OCI-LY3 (cell line): ENCODE data around the gene PRKCQ.

Experiments used
- CTCF ChIP-seq: fragments of 200-600, 300-600 bp; sonication (generic); IDR thresholded peaks from 2 replicates; pipeline ENCODE4 v1.5.1; 2014; ENCODE audit warnings: antibody characterized with exemption, low read length, low read depth
- EZH2phosphoT487 ChIP-seq: fragments of 200-600 bp; shearing (Covaris generic); IDR thresholded peaks from 2 replicates; pipeline ENCODE4 v1.6.1; 2018; ENCODE audit warnings: antibody characterized with exemption, mixed run types, low read depth

- TF ChIP-seq CTCF (no peak), EZH2phosphoT487 (no peak)
Measured at GRCh38 chr10:6621536-6621935, 41.5 kb upstream of the PRKCQ start.
